Karpas-422 (cell line): ENCODE results near the gene F13A1. TPM values are rescaled to one million over a fixed set of nuclear protein-coding genes. Genes with fewer than 3 reads are reported as not detected.

Experiments used
- DNase-seq: peaks from one replicate; pipeline ENCODE4 v3.0.0-alpha.2; 2015
- H2AFZ ChIP-seq: fragments of 200-600 bp; sonication (generic); 2 replicates; pipeline ENCODE4 v1.6.1; 2014; ENCODE audit warnings: antibody characterized with exemption, low read length, mixed read lengths
- H3K27ac ChIP-seq: fragments of 200-600 bp; sonication (generic); 2 replicates; pipeline ENCODE4 v1.5.1; 2014; ENCODE audit warnings: mild to moderate bottlenecking, low read length, moderate library complexity
- H3K27me3 ChIP-seq: fragments of 200-600 bp; sonication (generic); 2 replicates; pipeline ENCODE4 v1.6.1; 2014; ENCODE audit warnings: low read length, mixed read lengths
- H3K36me3 ChIP-seq: fragments of 200-600 bp; sonication (generic); 2 replicates; pipeline ENCODE4 v1.6.1; 2014; ENCODE audit warnings: low read length, mixed read lengths; ENCODE audit not compliant: insufficient read depth
- H3K4me1 ChIP-seq: fragments of 200-600 bp; sonication (generic); 2 replicates; pipeline ENCODE4 v1.6.1; 2014; ENCODE audit warnings: mild to moderate bottlenecking, low read length, mixed read lengths
- H3K4me2 ChIP-seq: fragments of 200-600 bp; sonication (generic); 2 replicates; pipeline ENCODE4 v1.6.1; 2014; ENCODE audit warnings: low read length, low read depth, mild to moderate bottlenecking; ENCODE audit not compliant: poor library complexity, severe bottlenecking
- H3K4me3 ChIP-seq: fragments of 200-600 bp; sonication (generic); 2 replicates; pipeline ENCODE4 v1.5.1; 2014; ENCODE audit warnings: mild to moderate bottlenecking, antibody characterized with exemption, low read length, mixed read lengths
- H3K79me2 ChIP-seq: fragments of 200-600 bp; sonication (generic); 2 replicates; pipeline ENCODE4 v1.6.1; 2014; ENCODE audit warnings: mild to moderate bottlenecking, low read length, mixed read lengths
- H3K9ac ChIP-seq: fragments of 200-600 bp; sonication (generic); 2 replicates; pipeline ENCODE4 v1.6.0; 2014; ENCODE audit warnings: low read length
- H3K9me2 ChIP-seq: fragments of 200-600 bp; sonication (generic), shearing (Covaris generic); replicated peaks from 2 replicates; pipeline ENCODE4 v1.6.0; 2014; ENCODE audit warnings: mild to moderate bottlenecking, low read length, moderate library complexity; ENCODE audit not compliant: insufficient read depth
- H3K9me3 ChIP-seq: fragments of 300-700, 200-600 bp; sonication (generic); 2 replicates; pipeline ENCODE4 v1.6.1; 2014; ENCODE audit warnings: low read length, mixed read lengths
- H4K20me1 ChIP-seq: fragments of 200-600 bp; sonication (generic); 2 replicates; pipeline ENCODE4 v1.6.1; 2014; ENCODE audit warnings: mild to moderate bottlenecking, antibody characterized with exemption, low read length, low read depth; ENCODE audit not compliant: insufficient read depth
- total RNA-seq: library from RNA; depleted of rRNA; stranded (reverse); fragments of >200 nt; shearing (Covaris generic); gene quantifications from 2 replicates; pipeline ENCODE4 v1.2.3, GENCODE V29; 2014; ENCODE audit warnings: low replicate concordance

The F13A1 gene
- total RNA-seq, 1 experiment from 2014 or later = 0.78 TPM

GRCh38 chr6:6283746-6284145 is 36.7 kb downstream of the F13A1 start:
- Histone ChIP-seq H3K27me3 (no peaks in the 10 kb centered on the region), H3K4me3 (peak overlapping the region; percentile 54), H2AFZ (no peak overlapping the region), H3K9ac (peak overlapping the region; percentile 65), H4K20me1 (no peaks in the 10 kb centered on the region), H3K4me2 (peak overlapping the region; percentile 81), H3K36me3 (no peaks in the 10 kb centered on the region), H3K27ac (peak overlapping the region; percentile 97), H3K4me1 (peaks cover 61% of the 10 kb centered on the region), H3K9me3 (no peaks in the 10 kb centered on the region), H3K9me2 (no peaks in the 10 kb centered on the region), H3K79me2 (no peaks in the 10 kb centered on the region)
- DNase-seq = peak; percentile 94

DNA sequence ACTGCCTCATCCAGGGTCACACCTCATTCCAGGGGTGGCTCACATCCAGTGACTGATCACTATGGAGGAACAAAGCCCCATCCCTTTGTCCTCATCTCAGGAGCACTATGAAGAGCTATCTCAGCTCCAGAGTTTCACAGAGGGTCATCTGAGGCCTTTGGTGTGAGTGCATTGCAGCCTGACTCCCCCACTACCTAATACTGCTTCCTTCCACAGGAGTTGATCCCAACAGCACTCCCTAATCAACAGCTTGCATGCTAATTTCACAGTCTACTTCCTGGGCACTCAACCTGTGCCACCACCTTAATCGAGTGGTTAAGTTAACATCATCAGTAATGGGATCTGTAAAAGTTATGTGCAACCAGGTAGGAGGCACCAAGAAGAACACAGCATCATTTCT is 37.7 kb downstream of the F13A1 start:
- Histone ChIP-seq H3K4me2 (peak overlapping the region; percentile 81), H3K79me2 (no peaks in the 10 kb centered on the region), H3K9me2 (no peaks in the 10 kb centered on the region), H3K36me3 (no peaks in the 10 kb centered on the region), H3K4me3 (peak overlapping the region; percentile 54; the same call in 1 of the 2 replicates), H3K27ac (peak overlapping the region; percentile 97), H3K4me1 (peaks cover 58% of the 10 kb centered on the region), H3K27me3 (no peaks in the 10 kb centered on the region), H3K9ac (peak overlapping the region; percentile 14; the same call in 1 of the 2 replicates), H2AFZ (peak overlapping the region; percentile 65; the same call in 1 of the 2 replicates), H4K20me1 (no peaks in the 10 kb centered on the region), H3K9me3 (no peaks in the 10 kb centered on the region)
- DNase-seq = no peak

GRCh38 chr6:6277413-6277812 is 43.0 kb downstream of the F13A1 start:
- Histone ChIP-seq H2AFZ (no peak overlapping the region), H3K9me2 (no peaks in the 10 kb centered on the region), H3K27me3 (no peaks in the 10 kb centered on the region), H3K9ac (no peak overlapping the region), H3K4me2 (no peak overlapping the region), H3K79me2 (no peaks in the 10 kb centered on the region), H3K36me3 (no peaks in the 10 kb centered on the region), H3K9me3 (no peaks in the 10 kb centered on the region), H3K4me3 (no peak overlapping the region), H3K27ac (no peak overlapping the region), H4K20me1 (no peaks in the 10 kb centered on the region), H3K4me1 (peaks cover 5% of the 10 kb centered on the region)
- no peak for DNase-seq

GRCh38 chr6:6270948-6271535 is 49.4 kb downstream of the F13A1 start:
- H4K20me1 ChIP-seq = no peaks in the 10 kb centered on the region
- no peak overlapping the region for H2AFZ ChIP-seq
- H3K9me3 ChIP-seq = no peaks in the 10 kb centered on the region
- no peak for DNase-seq
- no peak overlapping the region for H3K9ac ChIP-seq
- no peaks in the 10 kb centered on the region for H3K79me2 ChIP-seq
- no peaks in the 10 kb centered on the region for H3K27me3 ChIP-seq
- no peaks in the 10 kb centered on the region for H3K4me1 ChIP-seq
- no peaks in the 10 kb centered on the region for H3K36me3 ChIP-seq
- H3K4me3 ChIP-seq = no peak overlapping the region
- no peak overlapping the region for H3K4me2 ChIP-seq
- H3K9me2 ChIP-seq = no peaks in the 10 kb centered on the region
- H3K27ac ChIP-seq = no peak overlapping the region

GRCh38 chr6:6260196-6260722 is 60.2 kb downstream of the F13A1 start:
- H3K9me2 ChIP-seq = no peaks in the 10 kb centered on the region
- H3K36me3 ChIP-seq = no peaks in the 10 kb centered on the region
- H3K4me1 ChIP-seq = peaks cover 2% of the 10 kb centered on the region
- no peak overlapping the region for H2AFZ ChIP-seq
- H4K20me1 ChIP-seq = no peaks in the 10 kb centered on the region
- H3K9ac ChIP-seq = no peak overlapping the region
- DNase-seq = no peak
- no peak overlapping the region for H3K4me2 ChIP-seq
- H3K4me3 ChIP-seq = no peak overlapping the region
- no peaks in the 10 kb centered on the region for H3K9me3 ChIP-seq
- H3K79me2 ChIP-seq = no peaks in the 10 kb centered on the region
- H3K27ac ChIP-seq = no peak overlapping the region
- no peaks in the 10 kb centered on the region for H3K27me3 ChIP-seq

DNA sequence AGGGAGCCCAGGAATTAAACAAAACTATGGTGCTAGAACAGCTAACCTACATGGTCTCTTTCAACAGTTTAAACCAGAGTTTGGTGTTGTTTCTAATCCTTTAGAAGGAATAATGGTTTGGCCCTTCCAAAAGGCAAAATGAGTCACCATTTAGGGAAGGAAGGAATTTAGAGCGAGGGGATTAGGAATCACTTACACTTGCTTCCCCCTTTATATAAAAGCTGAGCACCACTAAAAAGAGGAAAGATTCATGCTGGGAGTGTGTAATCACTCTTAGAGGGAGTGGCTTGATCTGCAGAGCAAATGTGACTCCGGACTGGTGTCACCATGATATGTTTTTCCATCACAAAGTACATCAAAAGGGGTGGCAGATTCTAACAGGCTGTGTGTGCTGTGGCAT is 63.6 kb downstream of the F13A1 start:
- Histone ChIP-seq H3K4me3 (no peak overlapping the region), H3K9me3 (no peaks in the 10 kb centered on the region), H3K27me3 (no peaks in the 10 kb centered on the region), H3K79me2 (no peaks in the 10 kb centered on the region), H3K27ac (no peak overlapping the region), H4K20me1 (no peaks in the 10 kb centered on the region), H3K4me2 (no peak overlapping the region), H2AFZ (no peak overlapping the region; the same call in 1 of the 2 replicates), H3K9me2 (no peaks in the 10 kb centered on the region), H3K36me3 (no peaks in the 10 kb centered on the region), H3K9ac (no peak overlapping the region), H3K4me1 (peaks cover 6% of the 10 kb centered on the region; the same call in 1 of the 2 replicates)
- DNase-seq = no peak

DNA sequence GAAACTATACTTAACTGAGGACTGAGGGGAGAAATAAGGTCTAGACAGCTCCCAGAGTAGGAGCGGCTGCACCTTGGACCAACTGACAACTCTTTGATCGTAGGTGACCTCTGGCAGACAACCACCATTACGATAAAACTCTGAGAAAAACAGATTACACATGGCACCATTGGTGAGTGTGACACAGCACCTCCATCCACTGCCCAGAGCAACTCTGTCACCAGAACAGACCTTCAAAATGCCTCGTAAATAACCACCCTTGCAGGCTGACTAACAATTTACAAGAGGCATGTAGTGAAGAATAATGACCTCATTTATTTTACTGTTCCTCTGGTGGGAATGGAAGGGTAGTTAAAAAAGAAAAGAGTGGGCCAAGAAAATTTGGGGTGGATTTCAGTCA is 64.2 kb downstream of the F13A1 start:
- H4K20me1 ChIP-seq = no peaks in the 10 kb centered on the region
- DNase-seq = no peak

DNA sequence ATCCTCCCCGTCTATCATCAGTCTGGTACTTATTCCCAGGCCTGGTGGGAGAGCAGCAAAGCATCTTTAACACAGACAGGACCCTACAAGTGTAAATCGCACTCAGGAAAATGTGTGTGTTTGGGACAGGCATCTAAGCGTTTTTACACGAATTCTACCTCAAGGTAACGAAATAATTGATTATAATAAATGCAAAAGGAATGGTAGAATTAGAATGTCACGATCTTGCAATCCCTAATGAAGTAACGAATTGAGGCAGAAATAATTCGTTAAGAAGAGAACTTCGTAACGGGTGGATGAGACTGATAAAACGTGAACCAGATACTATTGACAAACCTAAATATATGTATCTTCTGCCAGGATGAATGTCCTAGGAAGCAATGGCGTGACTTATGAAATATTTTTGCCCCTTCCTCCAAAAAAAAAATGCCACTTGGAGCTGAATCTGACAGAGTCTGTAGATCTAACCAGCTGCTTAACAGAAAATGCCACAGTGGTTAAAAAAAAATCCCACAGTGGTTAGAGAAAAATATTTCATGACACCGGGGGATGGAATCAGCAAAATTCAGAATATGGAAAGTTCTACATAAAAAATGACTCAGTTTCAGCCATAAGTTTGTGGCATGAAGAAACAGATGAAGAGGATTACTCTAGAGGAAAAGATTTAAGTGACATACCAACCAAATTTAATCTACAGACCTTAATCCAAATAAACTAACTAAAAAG is 68.7 kb downstream of the F13A1 start:
- Histone ChIP-seq H3K27me3 (no peaks in the 10 kb centered on the region), H4K20me1 (no peaks in the 10 kb centered on the region), H3K4me3 (no peak overlapping the region), H3K9me2 (no peaks in the 10 kb centered on the region), H3K4me1 (peaks cover 38% of the 10 kb centered on the region), H3K36me3 (no peaks in the 10 kb centered on the region), H3K4me2 (no peak overlapping the region), H3K27ac (no peak overlapping the region), H3K79me2 (no peaks in the 10 kb centered on the region), H2AFZ (no peak overlapping the region), H3K9me3 (no peaks in the 10 kb centered on the region), H3K9ac (no peak overlapping the region)
- DNase-seq = no peak

More for the DNA sequence above, 64.2 kb downstream of the F13A1 start:
- H3K36me3 ChIP-seq = no peaks in the 10 kb centered on the region
- H3K27ac ChIP-seq = no peak overlapping the region
- H3K9me2 ChIP-seq = no peaks in the 10 kb centered on the region
- H2AFZ ChIP-seq = no peak overlapping the region
- no peak overlapping the region for H3K4me2 ChIP-seq
- H3K4me3 ChIP-seq = no peak overlapping the region
- H3K27me3 ChIP-seq = no peaks in the 10 kb centered on the region
- no peaks in the 10 kb centered on the region for H3K9me3 ChIP-seq
- H3K79me2 ChIP-seq = no peaks in the 10 kb centered on the region
- no peak overlapping the region for H3K9ac ChIP-seq
- peaks cover 8% of the 10 kb centered on the region; the same call in 1 of the 2 replicates for H3K4me1 ChIP-seq
